GM21786 (cell line): ENCODE data around the gene PCDHGC4.
A peak's percentile ranks its signal among the peaks of the same experiment; 100 is the strongest.

Experiments
- ATAC-seq: cut with Tn5 transposase; IDR thresholded peaks from one replicate; pipeline ENCODE4 v1.9.1; 2021; ENCODE audit not compliant: unreplicated experiment

PCDHGC4 gene

DNA sequence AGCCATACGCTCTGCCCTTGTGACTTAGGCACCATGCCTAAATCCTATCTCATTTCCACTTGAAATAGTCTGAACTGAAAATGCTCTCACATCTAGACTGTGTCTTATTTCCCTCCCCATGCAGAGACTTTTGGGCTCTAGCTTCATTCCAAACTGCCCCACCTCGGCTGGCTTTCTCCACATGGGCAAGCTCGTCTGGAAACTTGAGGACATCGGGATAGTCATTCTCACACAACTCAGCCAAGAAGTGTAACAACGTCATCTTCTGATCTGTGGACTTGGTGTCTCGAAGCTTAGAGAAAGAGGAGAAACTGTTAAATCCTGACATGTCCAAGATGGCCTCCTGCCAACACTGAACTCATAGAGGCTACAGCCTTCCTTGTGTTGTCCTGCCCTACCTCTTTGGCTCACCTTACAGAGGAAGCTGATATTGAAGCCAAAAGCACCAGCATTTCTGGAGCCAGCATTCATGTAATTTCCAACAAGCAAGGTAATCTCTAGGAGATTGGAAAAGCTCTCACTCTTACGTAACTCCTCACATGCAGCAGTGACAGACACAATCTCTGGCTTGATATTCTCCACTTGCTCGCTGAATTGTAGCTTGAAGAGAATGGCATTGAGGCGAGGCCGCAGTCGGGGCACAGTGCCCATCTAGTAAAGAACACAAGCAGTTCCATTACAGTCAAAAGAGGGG, 43.6 kb downstream of the PCDHGC4 start:
- ATAC-seq, result no peak

DNA sequence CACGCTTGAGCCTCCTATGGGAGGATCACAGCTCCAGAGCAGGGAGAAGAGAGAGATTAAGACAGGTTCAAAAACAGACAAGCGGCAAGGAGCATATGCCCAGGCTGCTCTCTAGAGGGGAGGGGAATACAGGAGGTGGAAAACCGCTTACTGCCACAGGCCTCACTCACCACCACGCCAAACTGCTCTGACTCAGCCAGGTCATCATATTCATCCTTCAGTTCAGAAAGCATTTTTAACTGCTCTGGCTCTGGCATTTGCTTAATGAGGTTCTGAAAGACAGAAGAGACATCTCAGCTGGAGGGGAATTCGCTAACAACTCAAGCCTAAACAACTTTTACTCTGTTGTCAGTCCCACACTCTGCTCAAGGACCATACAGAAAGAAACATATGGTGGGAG, 44.2 kb downstream of the PCDHGC4 start:
- ATAC-seq, result peak; percentile 51

DNA sequence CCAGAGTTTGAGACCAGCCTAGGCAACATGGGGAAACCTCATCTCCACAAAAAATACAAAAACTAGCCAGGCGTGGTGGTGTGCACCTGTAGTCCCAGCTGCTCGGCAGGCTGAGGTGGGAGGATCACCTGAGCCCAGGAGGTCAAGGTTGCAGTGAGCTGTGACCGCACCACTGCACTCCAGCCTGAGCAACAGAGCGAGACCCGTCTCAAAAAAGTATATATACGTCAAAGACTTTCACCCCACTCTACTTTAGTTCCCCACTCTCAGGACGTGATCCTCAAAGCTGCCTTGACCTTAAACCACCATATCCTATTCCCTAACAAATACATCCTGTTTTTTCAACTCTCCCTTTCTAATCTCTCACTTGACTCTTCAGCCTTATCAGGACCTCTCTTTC, 45.0 kb downstream of the PCDHGC4 start:
- ATAC-seq, result peak; percentile 52

DNA sequence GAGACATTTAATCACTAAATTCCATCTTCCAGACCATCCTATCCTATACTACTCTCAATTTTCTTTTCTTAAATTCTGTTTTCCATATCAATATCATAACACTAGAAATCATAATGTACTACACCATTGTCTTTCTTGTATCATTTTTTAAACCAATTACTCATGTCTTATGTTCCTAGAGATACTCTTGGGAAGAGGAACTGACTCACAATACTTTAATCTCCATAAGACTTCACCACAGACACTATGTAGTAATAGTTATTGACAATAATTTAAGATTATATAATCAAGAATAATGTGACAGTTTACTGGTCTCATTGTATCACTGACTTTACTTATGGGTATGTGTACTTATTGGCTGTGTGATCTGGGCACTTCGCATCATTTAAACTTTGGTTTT, 47.9 kb downstream of the PCDHGC4 start:
- ATAC-seq, result no peak

DNA sequence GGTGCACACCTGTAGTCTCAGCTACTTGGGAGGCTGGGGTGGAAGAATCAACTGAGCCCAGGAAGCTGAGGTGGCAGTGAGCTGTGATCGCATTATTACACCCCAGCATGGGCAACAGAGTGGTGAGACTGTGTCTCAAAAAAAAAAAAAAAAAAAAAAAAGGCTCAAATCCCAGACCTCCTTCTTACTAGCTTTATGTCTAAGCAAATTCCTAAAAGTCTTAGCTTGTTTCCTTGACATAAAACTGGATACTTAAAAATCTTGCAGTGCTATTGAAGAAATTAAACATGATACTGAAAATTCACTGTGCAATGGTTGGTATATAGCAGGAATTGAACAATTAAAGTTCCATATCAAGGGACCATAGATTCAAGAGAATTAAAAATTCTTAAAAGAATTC, 49.1 kb downstream of the PCDHGC4 start:
- no peak for ATAC-seq

DNA sequence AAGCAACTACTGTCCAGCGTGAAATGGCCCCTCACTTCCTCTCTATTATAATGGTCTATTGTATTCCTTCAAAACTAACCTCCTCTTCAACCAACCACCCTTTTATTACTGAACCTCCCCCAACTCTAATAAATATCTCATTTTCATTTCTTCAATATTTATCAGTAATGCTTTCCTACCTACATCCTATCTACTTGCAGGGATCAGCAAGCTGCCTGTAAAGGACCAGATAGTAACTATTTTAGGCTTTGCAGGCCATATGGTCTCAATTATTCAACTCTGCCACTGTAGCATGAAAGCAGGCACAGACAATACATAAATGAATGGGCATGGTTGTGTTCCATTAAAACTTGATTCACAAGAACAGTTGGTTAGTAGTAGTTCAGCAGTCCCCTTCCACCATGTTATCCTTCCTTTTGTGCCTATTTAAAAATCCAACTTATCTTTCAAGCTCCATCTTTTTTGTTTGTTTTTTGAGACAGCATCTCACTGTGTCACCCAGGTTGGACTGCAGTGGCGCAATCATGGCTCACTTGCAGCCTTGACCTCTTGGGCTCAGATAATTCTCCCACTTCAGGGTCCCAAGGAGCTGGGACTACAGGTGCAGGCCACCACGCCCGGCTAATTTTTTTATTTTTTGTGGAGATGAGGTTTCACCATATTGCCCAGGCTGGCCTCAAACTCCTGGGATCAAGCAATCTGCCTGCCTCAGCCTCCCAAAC, 49.8 kb downstream of the PCDHGC4 start:
- ATAC-seq, result no peak
